Esophagus muscularis mucosa (tissue), 4 donors: Measurements from ENCODE around the gene NRG2. TPM values are rescaled to one million over a fixed set of nuclear protein-coding genes. Genes with fewer than 3 reads are reported as not detected.

Experiments used
- DNase-seq: peaks from one replicate; pipeline ENCODE4 v3.0.0-alpha.2; 2017; ENCODE audit errors: extremely low spot score
- H3K27ac ChIP-seq, 4 donors: fragments of 200-600 bp; sonication (generic); replicated peaks in 1 of 4; 1 replicate in 3 of 4; 2 replicates in 1 of 4; pipeline ENCODE4 v1.5.1; 2016 to 2019; ENCODE audit warnings: mild to moderate bottlenecking in 1 of 4
- H3K27me3 ChIP-seq, 4 donors: fragments of 200-600 bp; sonication (generic); one replicate each; pipeline versions ENCODE4 v1.5.1 to v1.6.0; 2016 to 2019
- H3K36me3 ChIP-seq, 4 donors: fragments of 200-600 bp; sonication (generic); one replicate each; pipeline ENCODE4 v1.5.1; 2016 to 2019
- H3K4me1 ChIP-seq, 4 donors: fragments of 200-600 bp; sonication (generic); one replicate each; pipeline ENCODE4 v1.5.1; 2016 to 2019
- H3K4me3 ChIP-seq, 4 donors: fragments of 200-600 bp; sonication (generic); 1 replicate in 2 of 4; 2 replicates in 2 of 4; pipeline ENCODE4 v1.5.1; 2016 to 2019; ENCODE audit warnings: mild to moderate bottlenecking in 4 of 4, moderate library complexity in 1 of 4
- H3K9me3 ChIP-seq, 4 donors: fragments of 200-600 bp; sonication (generic); 1 replicate in 3 of 4; 2 replicates in 1 of 4; pipeline ENCODE4 v1.5.1; 2016 to 2019
- CTCF ChIP-seq, 3 experiments: fragments of 200-600 bp in 2 of 3; fragments of 450-650 bp in 1 of 3; sonication (generic) in 2 of 3; IDR thresholded peaks; one replicate each; pipeline ENCODE4 v1.5.1; 2017 to 2019; ENCODE audit warnings: antibody characterized with exemption in 3 of 3, mild to moderate bottlenecking in 2 of 3, moderate library complexity in 1 of 3
- EP300 ChIP-seq: sonication (generic); formaldehyde crosslinking; IDR thresholded peaks from one replicate; pipeline ENCODE4 v1.6.1; 2017; ENCODE audit warnings: antibody characterized with exemption
- POLR2A ChIP-seq: fragments of 450-650 bp; IDR thresholded peaks from one replicate; pipeline ENCODE4 v1.6.1; 2017; ENCODE audit warnings: antibody characterized with exemption, moderate library complexity, mild to moderate bottlenecking, low read depth
- POLR2AphosphoS5 ChIP-seq, 2 donors: sonication (generic); formaldehyde crosslinking; IDR thresholded peaks; one replicate each; pipeline ENCODE4 v1.6.1; 2017; ENCODE audit warnings: antibody characterized with exemption in 2 of 2
- WGBS: methylation state at CpG from one replicate; pipeline ENCODE4 v1.1.5; 2018; 5-methylcytosine and 5-hydroxymethylcytosine counted together
- intact Hi-C: fragments of 100-400 bp; cut with DNase I; formaldehyde crosslinking; loops from one replicate; pipeline ENCODE4 v1.15.1; 2023
- total RNA-seq, 4 donors: library from RNA; depleted of rRNA; stranded (reverse); fragments of >200 nt; gene quantifications; one replicate each; pipeline versions ENCODE4 v1.1.0 to v1.2.1, GENCODE V29; 2016

The NRG2 gene
- total RNA-seq, 4 donors from 2014 or later = 2.8 to 5.0 (median 4.1) TPM

GRCh38 chr5:140051950-140052349, 8.9 kb upstream of the NRG2 start:
- WGBS = 73% methylated on average over 1 of the region's 1 CpG
- H3K4me1 ChIP-seq = peaks cover 0 to 8% (median 7%) of the 10 kb centered on the region in 4 donors
- no peak for TF ChIP-seq EP300
- no peak for TF ChIP-seq POLR2A
- TF ChIP-seq POLR2AphosphoS5 (IDR thresholded peaks at IDR 0.05) = no peak
- TF ChIP-seq CTCF (IDR thresholded peaks at IDR 0.05) = no peak
- no peak overlapping the region for H3K27ac ChIP-seq
- intact Hi-C loops = no loop called here
- no peaks in the 10 kb centered on the region for H3K36me3 ChIP-seq
- no peak overlapping the region for H3K4me3 ChIP-seq
- H3K9me3 ChIP-seq = no peaks in the 10 kb centered on the region
- DNase-seq = no peak
- no peaks in the 10 kb centered on the region for H3K27me3 ChIP-seq

GRCh38 chr5:140049713-140050112, 6.6 kb upstream of the NRG2 start:
- Histone ChIP-seq H3K27me3 (no peaks in the 10 kb centered on the region), H3K4me1 (peaks cover 0 to 8% (median 7%) of the 10 kb centered on the region in 4 donors), H3K4me3 (no peak overlapping the region), H3K27ac (no peak overlapping the region), H3K36me3 (no peaks in the 10 kb centered on the region), H3K9me3 (no peaks in the 10 kb centered on the region)
- WGBS = 81% methylated on average over 5 of the region's 5 CpGs
- intact Hi-C loops = no loop called here
- no peak for DNase-seq
- TF ChIP-seq CTCF (IDR thresholded peaks at IDR 0.05) = no peak
- no peak for TF ChIP-seq POLR2AphosphoS5 (IDR thresholded peaks at IDR 0.05)
- no peak for TF ChIP-seq EP300
- TF ChIP-seq POLR2A = no peak

GRCh38 chr5:140049205-140049604, 6.1 kb upstream of the NRG2 start:
- intact Hi-C loops = no loop called here
- TF ChIP-seq EP300 (no peak), CTCF (IDR thresholded peaks at IDR 0.05) (no peak), POLR2AphosphoS5 (IDR thresholded peaks at IDR 0.05) (no peak), POLR2A (no peak)
- Histone ChIP-seq H3K27ac (no peak overlapping the region), H3K36me3 (no peaks in the 10 kb centered on the region), H3K4me3 (no peak overlapping the region), H3K4me1 (peaks cover 0 to 4% (median 4%) of the 10 kb centered on the region in 4 donors), H3K27me3 (no peaks in the 10 kb centered on the region), H3K9me3 (no peaks in the 10 kb centered on the region)
- WGBS = 78% methylated on average over 1 of the region's 1 CpG
- no peak for DNase-seq

- Histone ChIP-seq H3K4me3 (no peak overlapping the region), H3K36me3 (no peaks in the 10 kb centered on the region), H3K27ac (no peak overlapping the region), H3K9me3 (no peaks in the 10 kb centered on the region), H3K4me1 (peaks cover 38 to 49% (median 44%) of the 10 kb centered on the region in 4 donors), H3K27me3 (no peaks in the 10 kb centered on the region)
- DNase-seq = no peak
- WGBS = 73% methylated on average over 1 of the region's 1 CpG
- no peak for TF ChIP-seq POLR2A
- TF ChIP-seq POLR2AphosphoS5 (IDR thresholded peaks at IDR 0.05) = no peak
- TF ChIP-seq EP300 = no peak
- TF ChIP-seq CTCF (IDR thresholded peaks at IDR 0.05) = no peak
- intact Hi-C loops = no loop called here
These were observed 942 bp upstream of the NRG2 start for GRCh38 chr5:140044041-140044440.

GRCh38 chr5:140043508-140043872, 391 bp upstream of the NRG2 start:
- H3K4me3 ChIP-seq = peak overlapping the region; percentile 68 to 84 (median 80)
- intact Hi-C loops = loop anchor here (2.0 kb wide), 1 partner anchor 75 kb away; no protein-coding TSS in a partner anchor
- DNase-seq = no peak
- H3K9me3 ChIP-seq = no peaks in the 10 kb centered on the region
- TF ChIP-seq CTCF (IDR thresholded peaks at IDR 0.05) (peak in 1 of 3 experiments; percentile 2), POLR2AphosphoS5 (IDR thresholded peaks at IDR 0.05) (no peak)
- H3K4me1 ChIP-seq = peaks cover 40 to 52% (median 48%) of the 10 kb centered on the region in 4 donors
- H3K36me3 ChIP-seq = no peaks in the 10 kb centered on the region
- WGBS = 0% methylated on average over 10 of the region's 12 CpGs
- peak overlapping the region; percentile 76 to 82 (median 80) for H3K27ac ChIP-seq
- no peaks in the 10 kb centered on the region for H3K27me3 ChIP-seq
